ENCODE measurements around the gene PRR5. TPM values are rescaled to one million over a fixed set of nuclear protein-coding genes. Genes with fewer than 3 reads are reported as not detected.
A peak's percentile ranks its signal among the peaks of the same experiment; 100 is the strongest.

The PRR5 gene
- total and polyA plus RNA-seq, 2 experiments from 2014 or later: 15.3 to 31.4 TPM

DNA sequence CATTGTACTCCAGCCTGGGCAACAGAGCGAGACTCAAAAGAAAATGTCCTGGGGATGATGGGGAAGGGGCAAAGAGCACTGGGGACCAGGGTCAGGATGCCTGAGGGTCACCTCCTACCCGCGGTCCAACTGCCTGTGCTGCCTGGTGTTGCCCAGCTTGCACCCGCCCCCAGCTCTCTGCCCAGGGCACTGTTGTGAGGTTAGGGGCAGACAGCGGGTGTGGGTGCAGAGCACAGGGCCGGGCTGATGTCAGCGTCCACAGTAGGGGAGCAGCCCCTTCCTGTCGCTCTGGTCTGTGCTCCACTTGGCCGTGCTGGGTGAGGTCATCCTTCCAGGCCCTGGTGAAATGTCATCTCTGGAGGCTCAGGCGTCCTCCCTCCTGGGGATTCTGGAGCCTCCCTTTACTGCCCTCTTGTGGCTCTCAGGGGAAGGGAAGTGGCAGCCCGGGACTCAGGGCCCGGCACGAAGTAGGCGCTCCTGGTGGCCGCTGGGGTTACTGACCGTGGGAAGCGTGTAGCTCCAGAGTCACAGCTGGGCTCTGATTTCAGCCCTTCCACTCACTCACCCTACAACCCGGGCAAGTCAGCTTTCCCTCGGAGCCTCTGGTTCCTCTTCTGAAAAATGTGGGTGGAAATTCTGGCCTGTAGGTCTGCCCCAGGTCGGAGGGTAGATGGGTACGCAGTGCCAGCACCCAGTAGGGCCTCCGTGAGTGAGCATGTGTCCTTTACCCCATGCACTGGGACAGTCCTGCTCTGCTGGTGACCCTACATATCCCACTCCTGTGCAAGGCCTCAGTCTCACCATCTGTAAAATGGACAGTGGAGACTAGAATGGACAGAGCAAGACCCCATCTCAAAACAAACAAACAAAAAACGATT lies 17.3 kb upstream of the PRR5 start:
- H3K4me3 Mint-ChIP-seq: no peak overlapping the region
- peak overlapping the region; percentile 64 for H3K27ac Mint-ChIP-seq
- H3K27me3 Mint-ChIP-seq (ENCODE audit: insufficient read depth, low read depth, poor library complexity): peaks cover 24% of the 10 kb centered on the region
- Histone ChIP-seq H3K4me2 (peak overlapping the region; percentile 64; the same call in 1 of the 2 replicates), H2AFZ (no peak overlapping the region; the same call in 1 of the 2 replicates), H3K27ac (ENCODE audit: low read depth) (no peak overlapping the region), H4K20me1 (replicated peaks; ENCODE audit: insufficient read depth) (no peaks in the 10 kb centered on the region), H3F3A (replicated peaks; ENCODE audit: low read depth) (0 out of 2 replicates have a peak, but pooled peaks cover 4% of the 10 kb centered on the region), H3K4me3 (no peak overlapping the region), H3K27me3 (ENCODE audit: insufficient read depth) (no peaks in the 10 kb centered on the region), H3K79me2 (replicated peaks; ENCODE audit: insufficient read depth) (no peaks in the 10 kb centered on the region), H3K4me1 (ENCODE audit: insufficient read depth) (peaks cover 4% of the 10 kb centered on the region), H3K9me2 (ENCODE audit: insufficient read depth) (no peaks in the 10 kb centered on the region), H3K36me3 (ENCODE audit: insufficient read depth) (no peaks in the 10 kb centered on the region)
- no peaks in the 10 kb centered on the region for H3K36me3 Mint-ChIP-seq (ENCODE audit: low read depth)
- peaks cover 15% of the 10 kb centered on the region for H3K4me1 Mint-ChIP-seq
- H3K9me3 Mint-ChIP-seq: no peaks in the 10 kb centered on the region
- TF ChIP-seq POLR2AphosphoS5 (IDR thresholded peaks at IDR 0.05; ENCODE audit: low read depth) (no peak), ZNF114 (CRISPR knock-in tag; IDR thresholded peaks at IDR 0.05) (peak; percentile 58; the same call in 1 of the 2 replicates), NANOG (IDR thresholded peaks at IDR 0.05; ENCODE audit: borderline replicate concordance) (no peak), CTCF (conservative IDR thresholded peaks at IDR 0.05; ENCODE audit: low read depth in 2 of 2) (peak; percentile 91 to 94), ZNF331 (CRISPR knock-in tag; IDR thresholded peaks at IDR 0.05; ENCODE audit: low read depth) (no peak), EZH2phosphoT487 (IDR thresholded peaks at IDR 0.05; ENCODE audit: unreplicated experiment) (no peak), REST (IDR thresholded peaks at IDR 0.05; ENCODE audit: unreplicated experiment) (no peak), STAT1 (IDR thresholded peaks at IDR 0.05; ENCODE audit: unreplicated experiment) (no peak), EZH2 (IDR thresholded peaks at IDR 0.05; ENCODE audit: low read depth, unreplicated experiment) (no peak), JUNB (IDR thresholded peaks at IDR 0.05; ENCODE audit: unreplicated experiment) (no peak), CREB1 (CRISPR knock-in tag; IDR thresholded peaks at IDR 0.05; ENCODE audit: low read depth) (peak; percentile 83)
- TF ChIP-seq, protein P1, sequence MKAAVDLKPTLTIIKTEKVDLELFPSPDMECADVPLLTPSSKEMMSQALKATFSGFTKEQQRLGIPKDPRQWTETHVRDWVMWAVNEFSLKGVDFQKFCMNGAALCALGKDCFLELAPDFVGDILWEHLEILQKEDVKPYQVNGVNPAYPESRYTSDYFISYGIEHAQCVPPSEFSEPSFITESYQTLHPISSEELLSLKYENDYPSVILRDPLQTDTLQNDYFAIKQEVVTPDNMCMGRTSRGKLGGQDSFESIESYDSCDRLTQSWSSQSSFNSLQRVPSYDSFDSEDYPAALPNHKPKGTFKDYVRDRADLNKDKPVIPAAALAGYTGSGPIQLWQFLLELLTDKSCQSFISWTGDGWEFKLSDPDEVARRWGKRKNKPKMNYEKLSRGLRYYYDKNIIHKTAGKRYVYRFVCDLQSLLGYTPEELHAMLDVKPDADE (IDR thresholded peaks at IDR 0.05): no peak
- TF ChIP-seq, protein P2, sequence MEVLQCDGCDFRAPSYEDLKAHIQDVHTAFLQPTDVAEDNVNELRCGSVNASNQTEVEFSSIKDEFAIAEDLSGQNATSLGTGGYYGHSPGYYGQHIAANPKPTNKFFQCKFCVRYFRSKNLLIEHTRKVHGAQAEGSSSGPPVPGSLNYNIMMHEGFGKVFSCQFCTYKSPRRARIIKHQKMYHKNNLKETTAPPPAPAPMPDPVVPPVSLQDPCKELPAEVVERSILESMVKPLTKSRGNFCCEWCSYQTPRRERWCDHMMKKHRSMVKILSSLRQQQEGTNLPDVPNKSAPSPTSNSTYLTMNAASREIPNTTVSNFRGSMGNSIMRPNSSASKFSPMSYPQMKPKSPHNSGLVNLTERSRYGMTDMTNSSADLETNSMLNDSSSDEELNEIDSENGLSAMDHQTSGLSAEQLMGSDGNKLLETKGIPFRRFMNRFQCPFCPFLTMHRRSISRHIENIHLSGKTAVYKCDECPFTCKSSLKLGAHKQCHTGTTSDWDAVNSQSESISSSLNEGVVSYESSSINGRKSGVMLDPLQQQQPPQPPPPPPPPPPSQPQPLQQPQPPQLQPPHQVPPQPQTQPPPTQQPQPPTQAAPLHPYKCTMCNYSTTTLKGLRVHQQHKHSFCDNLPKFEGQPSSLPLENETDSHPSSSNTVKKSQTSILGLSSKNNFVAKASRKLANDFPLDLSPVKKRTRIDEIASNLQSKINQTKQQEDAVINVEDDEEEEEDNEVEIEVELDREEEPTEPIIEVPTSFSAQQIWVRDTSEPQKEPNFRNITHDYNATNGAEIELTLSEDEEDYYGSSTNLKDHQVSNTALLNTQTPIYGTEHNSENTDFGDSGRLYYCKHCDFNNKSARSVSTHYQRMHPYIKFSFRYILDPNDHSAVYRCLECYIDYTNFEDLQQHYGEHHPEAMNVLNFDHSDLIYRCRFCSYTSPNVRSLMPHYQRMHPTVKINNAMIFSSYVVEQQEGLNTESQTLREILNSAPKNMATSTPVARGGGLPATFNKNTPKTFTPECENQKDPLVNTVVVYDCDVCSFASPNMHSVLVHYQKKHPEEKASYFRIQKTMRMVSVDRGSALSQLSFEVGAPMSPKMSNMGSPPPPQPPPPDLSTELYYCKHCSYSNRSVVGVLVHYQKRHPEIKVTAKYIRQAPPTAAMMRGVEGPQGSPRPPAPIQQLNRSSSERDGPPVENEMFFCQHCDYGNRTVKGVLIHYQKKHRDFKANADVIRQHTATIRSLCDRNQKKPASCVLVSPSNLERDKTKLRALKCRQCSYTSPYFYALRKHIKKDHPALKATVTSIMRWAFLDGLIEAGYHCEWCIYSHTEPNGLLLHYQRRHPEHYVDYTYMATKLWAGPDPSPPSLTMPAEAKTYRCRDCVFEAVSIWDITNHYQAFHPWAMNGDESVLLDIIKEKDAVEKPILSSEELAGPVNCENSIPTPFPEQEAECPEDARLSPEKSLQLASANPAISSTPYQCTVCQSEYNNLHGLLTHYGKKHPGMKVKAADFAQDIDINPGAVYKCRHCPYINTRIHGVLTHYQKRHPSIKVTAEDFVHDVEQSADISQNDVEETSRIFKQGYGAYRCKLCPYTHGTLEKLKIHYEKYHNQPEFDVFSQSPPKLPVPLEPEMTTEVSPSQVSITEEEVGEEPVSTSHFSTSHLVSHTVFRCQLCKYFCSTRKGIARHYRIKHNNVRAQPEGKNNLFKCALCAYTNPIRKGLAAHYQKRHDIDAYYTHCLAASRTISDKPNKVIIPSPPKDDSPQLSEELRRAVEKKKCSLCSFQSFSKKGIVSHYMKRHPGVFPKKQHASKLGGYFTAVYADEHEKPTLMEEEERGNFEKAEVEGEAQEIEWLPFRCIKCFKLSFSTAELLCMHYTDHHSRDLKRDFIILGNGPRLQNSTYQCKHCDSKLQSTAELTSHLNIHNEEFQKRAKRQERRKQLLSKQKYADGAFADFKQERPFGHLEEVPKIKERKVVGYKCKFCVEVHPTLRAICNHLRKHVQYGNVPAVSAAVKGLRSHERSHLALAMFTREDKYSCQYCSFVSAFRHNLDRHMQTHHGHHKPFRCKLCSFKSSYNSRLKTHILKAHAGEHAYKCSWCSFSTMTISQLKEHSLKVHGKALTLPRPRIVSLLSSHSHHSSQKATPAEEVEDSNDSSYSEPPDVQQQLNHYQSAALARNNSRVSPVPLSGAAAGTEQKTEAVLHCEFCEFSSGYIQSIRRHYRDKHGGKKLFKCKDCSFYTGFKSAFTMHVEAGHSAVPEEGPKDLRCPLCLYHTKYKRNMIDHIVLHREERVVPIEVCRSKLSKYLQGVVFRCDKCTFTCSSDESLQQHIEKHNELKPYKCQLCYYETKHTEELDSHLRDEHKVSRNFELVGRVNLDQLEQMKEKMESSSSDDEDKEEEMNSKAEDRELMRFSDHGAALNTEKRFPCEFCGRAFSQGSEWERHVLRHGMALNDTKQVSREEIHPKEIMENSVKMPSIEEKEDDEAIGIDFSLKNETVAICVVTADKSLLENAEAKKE (CRISPR knock-in tag; IDR thresholded peaks at IDR 0.05): peak; percentile 29; the same call in 1 of the 2 replicates
- ATAC-seq (peak; percentile 93), DNase-seq (ENCODE audit: low spot score) (peak; percentile 97)

All from GM23338 (cell line).